Spleen (tissue), 11 donors: Measurements from ENCODE around the gene NTRK2. TPM values are rescaled to one million over a fixed set of nuclear protein-coding genes. Genes with fewer than 3 reads are reported as not detected.

ENCODE experiments used
- DNase-seq: peaks from one replicate; pipeline ENCODE4 v3.0.0-alpha.2; 2020
- H3K27ac ChIP-seq, 8 donors: fragments of 200-600 bp; sonication (generic) in 7 of 8; 1 replicate in 4 of 8; 2 replicates in 4 of 8; pipeline versions ENCODE4 v1.5.0 to v1.8.0; 2016 to 2021; ENCODE audit warnings: inconsistent platforms in 4 of 8, mild to moderate bottlenecking in 4 of 8, moderate library complexity in 1 of 8
- H3K27me3 ChIP-seq, 7 donors: fragments of 200-600 bp; sonication (generic) in 6 of 7; replicated peaks in 1 of 7; 1 replicate in 4 of 7; 2 replicates in 3 of 7; pipeline versions ENCODE4 v1.5.0 to v1.8.0; 2016 to 2021; ENCODE audit warnings: inconsistent platforms in 3 of 7, mild to moderate bottlenecking in 1 of 7
- H3K36me3 ChIP-seq, 6 donors: fragments of 200-600 bp; sonication (generic) in 5 of 6; 1 replicate in 4 of 6; 2 replicates in 2 of 6; pipeline versions ENCODE4 v1.5.0 to v1.8.0; 2016 to 2021; ENCODE audit warnings: inconsistent platforms in 2 of 6
- H3K4me1 ChIP-seq, 6 donors: fragments of 200-600 bp; sonication (generic) in 5 of 6; 1 replicate in 3 of 6; 2 replicates in 3 of 6; pipeline versions ENCODE4 v1.5.0 to v1.8.0; 2016 to 2021; ENCODE audit warnings: inconsistent platforms in 3 of 6
- H3K4me3 ChIP-seq, 8 donors: fragments of 200-600 bp; sonication (generic) in 7 of 8; 1 replicate in 4 of 8; 2 replicates in 4 of 8; pipeline versions ENCODE4 v1.5.0 to v1.8.0; 2016 to 2021; ENCODE audit warnings: inconsistent platforms in 4 of 8, mild to moderate bottlenecking in 4 of 8, moderate library complexity in 2 of 8
- H3K9me3 ChIP-seq, 8 donors: fragments of 200-600 bp; sonication (generic) in 7 of 8; 1 replicate in 4 of 8; 2 replicates in 4 of 8; pipeline versions ENCODE4 v1.5.0 to v1.8.0; 2016 to 2021; ENCODE audit warnings: inconsistent platforms in 4 of 8
- POLR2A ChIP-seq, 3 donors: fragments of 450-650 bp; IDR thresholded peaks; one replicate each; pipeline ENCODE4 v1.5.1; 2017; ENCODE audit warnings: antibody characterized with exemption in 3 of 3, mild to moderate bottlenecking in 1 of 3
- POLR2AphosphoS5 ChIP-seq, 3 donors: sonication (generic); formaldehyde crosslinking; IDR thresholded peaks; one replicate each; pipeline ENCODE4 v1.5.1; 2017; ENCODE audit warnings: antibody characterized with exemption in 3 of 3
- WGBS, 5 donors: extraction: QIAGEN DNeasy Blood & Tissue Kit in 3 of 5; methylation state at CpG; one replicate each; pipeline versions ENCODE4 v1.1.5 to v1.1.7; 2013 to 2018; 5-methylcytosine and 5-hydroxymethylcytosine counted together
- intact Hi-C: fragments of 100-400 bp; cut with DNase I; formaldehyde crosslinking; loops from one replicate; pipeline ENCODE4 v1.15.0; 2023; ENCODE audit warnings: low total_unique reads
- polyA plus RNA-seq, 3 donors: library from polyadenylated mRNA; stranded (reverse); fragments of 200-250 nt; gene quantifications; one replicate each; pipeline ENCODE4 v1.2.1, GENCODE V29; 2013
- total RNA-seq, 7 donors: library from RNA; depleted of rRNA in 3 of 7; stranded (reverse); fragments of >200 nt in 3 of 7; fragmentation: NEBNext Ultra II Directional in 4 of 7; extraction: Animal tissue kit (Norgen Biotek cat#: 25700) in 4 of 7; gene quantifications; one replicate each; pipeline versions ENCODE4 v1.1.0 to v1.2.1, GENCODE V29; 2016 to 2021
- TF ChIP-seq, protein P1 (sequence below), 11 experiments: fragments of 200-600 bp in 7 of 11; fragments of 450-650 bp in 4 of 11; sonication (generic) in 4 of 11; IDR thresholded peaks in 8 of 11; conservative IDR thresholded peaks in 3 of 11; 1 replicate in 7 of 11; 2 replicates in 4 of 11; pipeline versions ENCODE4 v1.4.0 to v1.8.0; 2016 to 2021; ENCODE audit warnings: antibody characterized with exemption in 11 of 11, inconsistent platforms in 4 of 11, mild to moderate bottlenecking in 1 of 11
- donor health status: healthy with polysubstance abuse.
- donor health status: DM: no; HTN: no; CAD: no; lungs with moderate emphysema.
- donor health status: DM: no; HTN: no; CAD: no.
- donor health status: Bipolar disorder and iron deficiency.
- donor health status: healthy.
- donor health status: DM: no; HTN: no; CAD: no.
- donor health status: DM: yes; HTN: yes; CAD: no.

The NTRK2 gene
- total and polyA plus RNA-seq, 10 donors = 0.63 to 22.7 (median 8.9) TPM

DNA sequence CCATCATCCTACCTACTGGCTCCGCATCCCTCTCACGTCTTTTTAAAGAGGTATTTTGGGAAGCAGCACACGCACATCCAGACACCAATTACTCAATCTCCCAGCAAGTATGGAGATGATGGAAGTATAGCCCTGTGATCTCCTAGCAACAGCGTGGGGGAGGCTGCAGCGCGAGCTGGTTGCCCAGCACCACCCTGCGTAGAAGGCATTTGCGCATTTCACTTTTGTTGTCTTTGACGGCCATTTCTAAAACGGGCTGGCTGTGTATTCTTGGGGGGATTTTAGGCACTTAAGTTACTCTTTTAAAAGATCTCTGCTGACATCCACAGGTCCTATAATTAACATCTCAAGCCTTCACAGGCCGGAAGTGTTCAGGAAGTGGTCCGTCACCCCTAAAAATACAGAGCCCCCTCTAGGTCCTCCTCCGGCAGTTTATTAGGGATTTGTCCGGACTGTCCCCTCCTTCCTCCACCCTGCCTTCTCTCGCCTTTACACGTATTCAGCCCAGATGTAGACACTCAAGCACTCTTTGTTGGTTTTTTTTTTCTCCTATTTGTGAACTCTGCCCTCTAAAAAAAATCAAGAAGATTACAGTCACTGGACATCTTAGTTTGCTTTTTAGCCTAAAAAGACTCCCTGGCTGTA lies 371.4 kb downstream of the NTRK2 start:
- TF ChIP-seq POLR2AphosphoS5 (IDR thresholded peaks at IDR 0.05) (peak in 1 of 3 donors; percentile 44), POLR2A (IDR thresholded peaks at IDR 0.05) (no peak)
- TF ChIP-seq, protein P1, sequence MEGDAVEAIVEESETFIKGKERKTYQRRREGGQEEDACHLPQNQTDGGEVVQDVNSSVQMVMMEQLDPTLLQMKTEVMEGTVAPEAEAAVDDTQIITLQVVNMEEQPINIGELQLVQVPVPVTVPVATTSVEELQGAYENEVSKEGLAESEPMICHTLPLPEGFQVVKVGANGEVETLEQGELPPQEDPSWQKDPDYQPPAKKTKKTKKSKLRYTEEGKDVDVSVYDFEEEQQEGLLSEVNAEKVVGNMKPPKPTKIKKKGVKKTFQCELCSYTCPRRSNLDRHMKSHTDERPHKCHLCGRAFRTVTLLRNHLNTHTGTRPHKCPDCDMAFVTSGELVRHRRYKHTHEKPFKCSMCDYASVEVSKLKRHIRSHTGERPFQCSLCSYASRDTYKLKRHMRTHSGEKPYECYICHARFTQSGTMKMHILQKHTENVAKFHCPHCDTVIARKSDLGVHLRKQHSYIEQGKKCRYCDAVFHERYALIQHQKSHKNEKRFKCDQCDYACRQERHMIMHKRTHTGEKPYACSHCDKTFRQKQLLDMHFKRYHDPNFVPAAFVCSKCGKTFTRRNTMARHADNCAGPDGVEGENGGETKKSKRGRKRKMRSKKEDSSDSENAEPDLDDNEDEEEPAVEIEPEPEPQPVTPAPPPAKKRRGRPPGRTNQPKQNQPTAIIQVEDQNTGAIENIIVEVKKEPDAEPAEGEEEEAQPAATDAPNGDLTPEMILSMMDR (IDR thresholded peaks at IDR 0.05 in 8 of 11, conservative IDR thresholded peaks at IDR 0.05 in 3 of 11) = no peak
- no peak overlapping the region for H3K4me3 ChIP-seq
- no peaks in the 10 kb centered on the region for H3K4me1 ChIP-seq
- H3K9me3 ChIP-seq = no peaks in the 10 kb centered on the region
- H3K27ac ChIP-seq = no peak overlapping the region
- 23 to 39% (median 29%) methylated on average over 16 of the region's 16 CpGs for WGBS, 5 donors
- no peak for DNase-seq
- intact Hi-C loops = no loop called here
- no peaks in the 10 kb centered on the region for H3K36me3 ChIP-seq
- H3K27me3 ChIP-seq = peaks cover 0 to 20% (median 0%) of the 10 kb centered on the region in 7 donors

GRCh38 chr9:85041466-85042137 lies 372.1 kb downstream of the NTRK2 start:
- intact Hi-C loops = no loop called here
- WGBS, 5 donors = 85 to 92% (median 87%) methylated on average over 2 of the region's 2 CpGs
- no peak overlapping the region for H3K4me3 ChIP-seq
- H3K9me3 ChIP-seq = no peaks in the 10 kb centered on the region
- H3K4me1 ChIP-seq = no peaks in the 10 kb centered on the region
- TF ChIP-seq, protein P1 (IDR thresholded peaks at IDR 0.05 in 8 of 11, conservative IDR thresholded peaks at IDR 0.05 in 3 of 11) = no peak
- TF ChIP-seq POLR2AphosphoS5 (IDR thresholded peaks at IDR 0.05) = no peak
- TF ChIP-seq POLR2A (IDR thresholded peaks at IDR 0.05) = no peak
- H3K27me3 ChIP-seq = peaks cover 0 to 20% (median 0%) of the 10 kb centered on the region in 7 donors
- no peaks in the 10 kb centered on the region for H3K36me3 ChIP-seq
- DNase-seq = no peak
- H3K27ac ChIP-seq = no peak overlapping the region

- DNase-seq = no peak
- no peak overlapping the region for H3K27ac ChIP-seq
- H3K4me3 ChIP-seq = no peak overlapping the region
- intact Hi-C loops = no loop called here
- H3K4me1 ChIP-seq = no peaks in the 10 kb centered on the region
- H3K36me3 ChIP-seq = no peaks in the 10 kb centered on the region
- no peaks in the 10 kb centered on the region for H3K9me3 ChIP-seq
- 72 to 86% (median 82%) methylated on average over 3 of the region's 3 CpGs for WGBS, 5 donors
- H3K27me3 ChIP-seq = peaks cover 0 to 20% (median 0%) of the 10 kb centered on the region in 7 donors
- TF ChIP-seq POLR2AphosphoS5 (IDR thresholded peaks at IDR 0.05) (no peak), POLR2A (IDR thresholded peaks at IDR 0.05) (no peak)
- TF ChIP-seq, protein P1 (IDR thresholded peaks at IDR 0.05 in 8 of 11, conservative IDR thresholded peaks at IDR 0.05 in 3 of 11) = no peak
Observed at GRCh38 chr9:85042981-85043647, 373.6 kb downstream of the NTRK2 start.

- DNase-seq = no peak
- intact Hi-C loops = no loop called here
- peaks cover 0 to 15% (median 0%) of the 10 kb centered on the region in 7 donors for H3K27me3 ChIP-seq
- no peaks in the 10 kb centered on the region for H3K4me1 ChIP-seq
- H3K4me3 ChIP-seq = no peak overlapping the region
- no peaks in the 10 kb centered on the region for H3K36me3 ChIP-seq
- no peak for TF ChIP-seq POLR2A (IDR thresholded peaks at IDR 0.05)
- TF ChIP-seq, protein P1 (IDR thresholded peaks at IDR 0.05 in 8 of 11, conservative IDR thresholded peaks at IDR 0.05 in 3 of 11) = no peak
- no peak for TF ChIP-seq POLR2AphosphoS5 (IDR thresholded peaks at IDR 0.05)
- H3K9me3 ChIP-seq = no peaks in the 10 kb centered on the region
- WGBS, 5 donors = 78 to 81% (median 79%) methylated on average over 6 of the region's 6 CpGs
- no peak overlapping the region for H3K27ac ChIP-seq
Observed at GRCh38 chr9:85045271-85045670, 375.7 kb downstream of the NTRK2 start.
